HEK293T (cell line): Measurements from ENCODE around the gene AGBL4.

ENCODE experiments used
- ARNT ChIP-seq: fragments of 450-650 bp; IDR thresholded peaks from 2 replicates; pipeline ENCODE4 v1.6.1; 2017; ENCODE audit warnings: mild to moderate bottlenecking
- BHLHE40 ChIP-seq: fragments of 450-650 bp; IDR thresholded peaks from 2 replicates; pipeline ENCODE4 v1.6.1; 2016; ENCODE audit warnings: mild to moderate bottlenecking, moderate library complexity, borderline replicate concordance
- ELF4 ChIP-seq: fragments of 450-650 bp; IDR thresholded peaks from 2 replicates; pipeline ENCODE4 v1.6.1; 2017; ENCODE audit warnings: antibody characterized with exemption
- FOXA1 ChIP-seq: fragments of 450-650 bp; IDR thresholded peaks from 2 replicates; pipeline ENCODE4 v1.6.1; 2016; ENCODE audit warnings: mild to moderate bottlenecking
- FOXK2 ChIP-seq: fragments of 450-650 bp; IDR thresholded peaks from 2 replicates; pipeline ENCODE4 v1.6.1; 2016; ENCODE audit warnings: mild to moderate bottlenecking
- FOXM1 ChIP-seq: fragments of 450-650 bp; IDR thresholded peaks from 2 replicates; pipeline ENCODE4 v1.6.1; 2017; ENCODE audit warnings: mild to moderate bottlenecking, borderline replicate concordance
- HDGF ChIP-seq: fragments of 450-650 bp; IDR thresholded peaks from 2 replicates; pipeline ENCODE4 v1.6.1; 2017; ENCODE audit warnings: antibody characterized with exemption, borderline replicate concordance
- L3MBTL2 ChIP-seq: fragments of 450-650 bp; conservative IDR thresholded peaks from 2 replicates; pipeline ENCODE4 v1.6.1; 2016; ENCODE audit warnings: mild to moderate bottlenecking
- LEF1 ChIP-seq: fragments of 450-650 bp; IDR thresholded peaks from 2 replicates; pipeline ENCODE4 v1.6.1; 2017; ENCODE audit warnings: mild to moderate bottlenecking, borderline replicate concordance
- NFRKB ChIP-seq: fragments of 450-650 bp; IDR thresholded peaks from 2 replicates; pipeline ENCODE4 v1.6.1; 2016; ENCODE audit warnings: mild to moderate bottlenecking, moderate library complexity
- PKNOX1 ChIP-seq: fragments of 450-650 bp; IDR thresholded peaks from 2 replicates; pipeline ENCODE4 v1.6.1; 2016
- SP1 ChIP-seq: fragments of 450-650 bp; IDR thresholded peaks from 2 replicates; pipeline ENCODE4 v1.6.1; 2017
- SUZ12 ChIP-seq: fragments of 450-650 bp; IDR thresholded peaks from 2 replicates; pipeline ENCODE4 v1.6.1; 2016; ENCODE audit warnings: mild to moderate bottlenecking
- TARDBP ChIP-seq: fragments of 450-650 bp; IDR thresholded peaks from 2 replicates; pipeline ENCODE4 v1.6.1; 2016

GRCh38 chr1:48960320-48960719 lies 1063.4 kb downstream of the AGBL4 start:
- TF ChIP-seq NFRKB (no peak), SP1 (no peak), FOXM1 (no peak), L3MBTL2 (no peak), TARDBP (no peak), BHLHE40 (no peak), HDGF (no peak), SUZ12 (no peak), ELF4 (no peak), FOXA1 (no peak), PKNOX1 (no peak), FOXK2 (no peak), LEF1 (no peak), ARNT (no peak)
